DLD1 (cell line): ENCODE data around the gene AP2A2.

Source experiments
- in situ Hi-C: cut with HindIII; loops from 2 replicates; pipeline ENCODE4 v1.10.0; 2017; ENCODE audit warnings: low sequenced_read_pairs

The AP2A2 gene

GRCh38 chr11:991711-992307 is 66.1 kb downstream of the AP2A2 start:
- in situ Hi-C loops: no loop called here

GRCh38 chr11:992577-992976 is 66.9 kb downstream of the AP2A2 start:
- in situ Hi-C loops: no loop called here

- in situ Hi-C loops: no loop called here
Observed at GRCh38 chr11:993632-994167, 68.0 kb downstream of the AP2A2 start.

GRCh38 chr11:995044-995751 is 69.5 kb downstream of the AP2A2 start:
- in situ Hi-C loops: no loop called here

GRCh38 chr11:995752-996420 is 70.2 kb downstream of the AP2A2 start:
- in situ Hi-C loops: no loop called here

- in situ Hi-C loops: no loop called here
Observed at GRCh38 chr11:996681-997080, 71.0 kb downstream of the AP2A2 start.

GRCh38 chr11:997907-998306 is 72.2 kb downstream of the AP2A2 start:
- in situ Hi-C loops: no loop called here

- in situ Hi-C loops: no loop called here
Observed at GRCh38 chr11:999009-999408, 73.3 kb downstream of the AP2A2 start.

GRCh38 chr11:1000357-1001278 is 74.9 kb downstream of the AP2A2 start:
- in situ Hi-C loops: no loop called here

- in situ Hi-C loops: no loop called here
Observed at GRCh38 chr11:1001617-1002405, 76.1 kb downstream of the AP2A2 start.

GRCh38 chr11:1002406-1002984 is 76.8 kb downstream of the AP2A2 start:
- in situ Hi-C loops: no loop called here

- in situ Hi-C loops: no loop called here
Observed at GRCh38 chr11:1003159-1003558, 77.5 kb downstream of the AP2A2 start.

- in situ Hi-C loops: no loop called here
Observed at GRCh38 chr11:1005928-1006327, 80.3 kb downstream of the AP2A2 start.

- in situ Hi-C loops: no loop called here
Observed at GRCh38 chr11:1006762-1007161, 81.1 kb downstream of the AP2A2 start.

GRCh38 chr11:1007279-1007678 is 81.6 kb downstream of the AP2A2 start:
- in situ Hi-C loops: no loop called here

GRCh38 chr11:1008001-1008802 is 82.5 kb downstream of the AP2A2 start:
- in situ Hi-C loops: no loop called here

- in situ Hi-C loops: no loop called here
Observed at GRCh38 chr11:1008803-1009145, 83.1 kb downstream of the AP2A2 start.

GRCh38 chr11:1009371-1009770 is 83.7 kb downstream of the AP2A2 start:
- in situ Hi-C loops: no loop called here

GRCh38 chr11:1009991-1010390 is 84.3 kb downstream of the AP2A2 start:
- in situ Hi-C loops: no loop called here
